Measurements from ENCODE around the gene SLC25A4.

The SLC25A4 gene

GRCh38 chr4:185120631-185120946 is 22.5 kb upstream of the SLC25A4 start:
- DNase-seq: no peak

- no peak for DNase-seq
Observed at GRCh38 chr4:185122681-185123345, 20.3 kb upstream of the SLC25A4 start.

GRCh38 chr4:185124006-185124405 is 19.1 kb upstream of the SLC25A4 start:
- no peak for DNase-seq

- no peak for DNase-seq
Observed at GRCh38 chr4:185127021-185127925, 15.8 kb upstream of the SLC25A4 start.

DNA sequence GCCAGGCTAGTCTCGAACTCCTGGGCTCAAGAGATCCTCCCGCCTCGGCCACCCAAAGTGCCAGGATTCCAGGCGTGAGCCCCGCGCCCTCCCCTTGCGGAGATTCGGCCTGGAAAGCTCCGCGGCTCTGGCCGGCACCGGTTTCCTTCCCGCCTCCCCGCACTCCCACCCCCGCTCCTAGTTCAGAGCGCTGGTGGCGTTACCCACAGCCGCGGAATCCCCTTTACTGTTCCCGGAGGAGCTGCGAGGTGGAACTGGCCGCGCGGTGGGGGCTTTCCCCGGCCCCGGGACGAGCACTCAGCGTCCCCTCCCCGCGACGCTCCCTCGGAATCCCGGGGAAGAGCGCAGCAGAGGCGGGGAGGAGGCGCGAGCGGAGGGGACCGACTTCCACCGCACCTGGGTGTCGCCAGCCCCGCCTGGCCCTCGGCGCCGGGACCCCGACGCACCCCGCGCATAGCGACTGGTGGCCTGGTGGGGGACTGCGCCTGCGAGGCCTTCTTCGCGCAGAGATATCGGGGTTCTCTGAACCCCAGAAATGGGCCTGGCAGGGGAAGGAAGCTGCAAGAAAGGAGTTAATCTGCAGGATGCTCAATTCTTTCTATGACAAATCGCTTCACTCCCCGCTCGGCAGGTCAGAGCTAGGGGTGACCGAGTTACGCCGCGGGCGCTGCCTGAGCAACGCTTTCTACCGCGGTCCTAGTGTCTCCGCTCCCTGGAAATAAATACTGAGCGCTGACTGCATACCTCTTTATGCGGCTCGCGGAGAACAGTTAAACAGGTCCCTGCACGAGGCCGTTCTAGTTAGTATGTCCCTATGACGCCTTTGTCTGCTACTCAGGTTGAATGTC is 14.6 kb upstream of the SLC25A4 start:
- DNase-seq: no peak

DNA sequence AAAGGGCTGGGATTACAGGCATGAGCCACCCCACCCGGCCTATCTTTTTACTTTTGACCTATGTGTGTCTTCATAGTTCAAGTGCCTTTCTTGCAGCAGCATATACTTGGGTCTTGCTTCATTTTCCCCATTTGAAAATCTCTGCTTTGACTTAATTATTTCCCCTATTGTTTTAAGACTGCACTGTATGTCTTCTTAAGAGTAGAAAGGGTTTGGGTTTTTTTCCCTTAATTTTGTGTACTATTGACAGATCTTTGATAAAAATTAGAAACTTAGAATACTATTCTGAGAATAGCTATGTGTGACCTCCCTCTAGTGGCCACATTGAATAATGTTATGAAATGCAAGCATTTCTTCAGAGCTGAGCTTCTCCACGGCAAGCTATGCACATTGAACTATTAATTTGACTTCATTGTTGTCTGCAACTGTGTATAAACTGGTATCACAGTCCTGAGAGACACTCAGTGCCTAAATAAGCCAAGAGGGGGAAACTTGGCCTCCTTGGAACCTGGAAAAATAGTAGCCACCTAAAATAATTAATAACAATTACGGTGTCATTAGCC is 8.7 kb upstream of the SLC25A4 start:
- DNase-seq: peak; percentile 52

DNA sequence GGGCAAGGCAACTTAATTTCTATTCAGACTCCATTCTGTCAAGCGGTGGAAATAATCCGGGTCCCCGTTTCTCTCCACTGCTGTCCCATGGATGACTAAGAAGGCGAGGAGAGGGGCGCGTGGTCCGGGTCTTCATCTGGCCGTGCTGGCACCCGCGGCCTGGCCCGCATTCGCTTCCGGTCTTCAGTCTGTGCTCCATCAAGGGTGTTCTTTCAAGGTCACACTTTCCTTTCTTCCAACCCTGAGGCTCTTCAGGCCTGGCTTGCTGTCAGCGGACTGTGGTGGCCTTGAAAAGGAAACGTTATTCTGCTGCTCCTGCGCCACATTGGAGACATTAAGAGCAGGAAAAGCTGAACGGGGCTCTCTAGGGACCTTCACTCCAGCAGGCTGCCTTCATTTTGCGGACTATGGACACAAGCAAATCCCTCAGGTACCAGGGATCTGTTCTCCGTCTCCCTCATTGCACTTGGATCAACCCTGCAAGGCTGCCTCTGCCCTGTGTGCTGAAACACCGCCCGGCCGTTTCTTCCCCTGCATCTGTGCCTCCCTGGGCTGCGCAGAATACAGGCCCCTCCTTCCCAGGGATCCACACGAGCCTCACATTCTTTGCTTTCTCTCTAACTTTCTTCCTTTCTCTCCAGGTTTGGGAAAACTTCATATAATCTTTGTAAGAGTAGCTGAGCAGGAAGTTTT is 5.7 kb upstream of the SLC25A4 start:
- DNase-seq: no peak

GRCh38 chr4:185138161-185138560 is 4.9 kb upstream of the SLC25A4 start:
- no peak for DNase-seq

GRCh38 chr4:185139736-185140135 is 3.3 kb upstream of the SLC25A4 start:
- no peak for DNase-seq

DNA sequence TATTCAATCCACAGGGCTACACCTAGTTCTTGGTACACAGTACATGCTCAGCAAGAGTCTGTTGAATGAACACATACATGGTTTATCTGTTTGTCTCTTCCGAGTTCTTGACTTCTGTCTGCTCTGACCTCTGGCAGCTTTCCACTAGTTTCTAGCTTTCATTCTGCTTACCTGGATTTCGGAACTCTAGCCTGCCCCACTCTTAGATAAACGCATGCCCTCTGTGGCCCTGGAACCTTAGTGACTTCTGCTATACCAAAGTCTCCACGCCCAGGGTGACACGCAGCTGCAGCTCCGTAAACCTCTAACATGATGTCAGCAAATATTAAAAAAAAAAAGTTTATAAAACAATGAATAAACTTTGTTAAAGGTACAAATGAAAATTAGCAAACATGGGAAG is 1.3 kb upstream of the SLC25A4 start:
- DNase-seq: no peak

GRCh38 chr4:185142564-185142911 is 528 bp upstream of the SLC25A4 start:
- no peak for DNase-seq

DNA sequence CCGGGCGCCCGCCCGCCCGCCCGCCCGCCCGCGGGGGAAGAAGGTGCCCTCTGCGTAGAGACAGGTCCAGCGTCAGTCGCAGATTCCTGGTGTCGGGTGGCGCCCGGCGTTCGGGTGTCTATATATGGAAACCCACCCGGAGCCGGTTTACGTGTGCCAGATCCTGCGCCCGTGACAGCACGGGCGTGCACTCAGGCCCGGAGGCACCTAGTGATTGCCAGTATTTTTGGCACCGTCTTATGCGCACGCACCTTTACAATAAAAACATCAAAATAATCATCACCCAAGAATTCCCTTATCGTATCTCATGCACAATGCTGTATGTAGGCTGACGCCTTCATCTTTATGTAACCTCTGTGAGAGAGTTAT is 519 bp downstream of the SLC25A4 start:
- no peak for DNase-seq

GRCh38 chr4:185144601-185145240 is 1.7 kb downstream of the SLC25A4 start:
- no peak for DNase-seq

DNA sequence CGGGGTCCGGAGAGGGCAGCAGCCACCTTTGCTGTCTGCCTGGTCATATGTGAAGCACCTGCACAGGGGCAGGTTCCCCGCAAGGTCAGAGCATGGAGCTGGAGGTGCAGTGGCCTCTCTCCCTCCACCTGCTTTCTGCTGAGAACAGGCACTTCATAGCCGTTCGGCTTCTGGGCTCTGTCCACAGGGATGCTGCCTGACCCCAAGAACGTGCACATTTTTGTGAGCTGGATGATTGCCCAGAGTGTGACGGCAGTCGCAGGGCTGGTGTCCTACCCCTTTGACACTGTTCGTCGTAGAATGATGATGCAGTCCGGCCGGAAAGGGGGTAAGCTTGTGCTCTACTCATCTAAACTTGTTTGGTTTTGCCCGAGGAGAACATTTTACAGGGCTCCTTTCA is 2.5 kb downstream of the SLC25A4 start:
- no peak for DNase-seq

DNA sequence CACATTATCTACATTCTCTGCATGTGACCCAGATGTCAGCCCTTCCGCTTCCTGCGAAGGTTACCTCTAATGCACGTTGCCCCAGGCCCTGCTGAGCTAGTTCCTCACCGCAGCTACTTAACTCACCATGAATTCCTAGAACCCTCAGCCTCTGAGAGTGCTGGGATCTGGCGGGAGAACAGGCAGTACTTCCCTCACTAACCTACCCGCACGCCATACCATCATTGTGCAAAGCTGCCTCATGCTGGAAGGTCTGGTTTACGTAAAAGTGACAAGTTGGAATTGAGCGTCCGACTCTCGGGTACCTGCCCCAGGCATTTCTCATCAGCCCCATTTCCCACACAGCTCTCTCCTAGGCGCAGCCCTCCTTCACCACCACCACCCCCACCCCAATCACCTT is 6.3 kb downstream of the SLC25A4 start:
- DNase-seq: no peak

GRCh38 chr4:185151296-185151695 is 8.2 kb downstream of the SLC25A4 start:
- DNase-seq: peak; percentile 75

DNA sequence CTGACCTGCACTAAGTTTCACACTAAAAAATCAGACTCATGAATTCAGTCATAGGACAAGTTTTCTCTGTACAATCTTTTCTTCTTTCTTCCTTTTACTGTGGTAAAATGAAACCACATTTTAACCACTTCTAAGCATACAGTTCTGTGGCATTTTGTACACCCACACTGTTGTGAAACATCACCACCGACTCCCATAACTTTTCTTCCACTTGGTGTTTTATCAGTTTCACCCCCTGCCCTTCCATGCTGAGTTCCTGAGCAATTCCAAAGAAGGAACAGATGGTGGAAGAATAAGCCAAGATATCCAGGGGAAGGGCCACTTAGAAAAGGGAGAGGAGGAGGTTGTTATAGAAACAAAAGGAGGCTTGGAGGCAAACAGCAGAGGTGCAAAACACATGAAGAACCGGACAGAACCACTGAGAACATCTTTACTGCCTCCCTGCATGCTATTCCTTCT is 22.6 kb downstream of the SLC25A4 start:
- peak; percentile 23 for DNase-seq

GRCh38 chr4:185167234-185167633 is 24.2 kb downstream of the SLC25A4 start:
- DNase-seq: no peak

DNA sequence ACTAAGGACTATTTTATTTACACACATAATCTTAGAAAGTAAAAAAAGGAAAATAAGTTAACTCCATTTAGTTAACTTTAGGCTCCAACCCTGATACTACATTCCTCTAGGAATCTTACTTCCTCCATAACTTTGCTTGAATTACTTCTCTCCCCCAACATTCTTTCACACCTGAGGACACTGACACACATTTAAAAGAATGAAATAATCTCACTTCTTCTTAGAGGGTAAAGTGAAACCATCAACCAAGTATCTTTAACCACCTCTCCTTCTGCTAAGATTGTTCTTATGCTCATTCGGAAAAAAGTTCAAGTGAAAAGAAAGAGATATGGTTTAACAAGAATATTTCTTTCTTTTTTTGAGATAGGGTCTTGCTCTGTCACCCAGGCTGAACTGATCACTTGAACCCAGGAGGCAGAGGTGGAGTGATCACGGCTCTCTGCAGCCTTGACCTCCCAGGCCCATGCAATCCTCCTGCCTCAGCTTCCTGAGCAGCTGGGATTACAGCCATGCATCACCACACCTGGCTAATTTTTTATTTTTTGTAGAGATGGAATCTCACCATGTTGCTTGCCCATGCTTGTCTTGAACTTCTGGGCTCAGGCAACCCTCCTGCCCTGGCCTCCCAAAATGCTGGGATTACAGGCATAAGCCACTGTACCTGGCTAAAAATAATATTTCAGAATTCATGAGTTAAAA is 28.5 kb downstream of the SLC25A4 start:
- DNase-seq: no peak

DNA sequence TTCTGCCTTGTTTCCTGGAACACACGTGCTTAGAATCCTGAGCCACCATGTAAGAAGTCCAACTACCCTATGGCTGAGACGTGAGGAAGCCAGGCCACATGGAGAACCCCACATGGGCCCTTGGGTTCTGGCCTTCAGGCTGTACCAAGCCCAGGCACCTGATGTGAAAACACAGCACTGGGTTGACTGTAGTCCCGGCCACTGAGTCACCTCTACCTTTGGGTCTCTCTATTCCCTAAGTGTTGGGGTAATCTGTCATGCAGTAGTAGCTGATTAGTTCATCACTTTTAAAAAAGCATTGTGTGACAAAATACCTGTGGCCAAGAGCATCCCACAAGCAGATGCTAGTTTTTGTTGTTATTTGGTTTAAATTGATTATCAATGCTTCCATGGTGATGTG is 36.4 kb downstream of the SLC25A4 start:
- DNase-seq: no peak

DNA sequence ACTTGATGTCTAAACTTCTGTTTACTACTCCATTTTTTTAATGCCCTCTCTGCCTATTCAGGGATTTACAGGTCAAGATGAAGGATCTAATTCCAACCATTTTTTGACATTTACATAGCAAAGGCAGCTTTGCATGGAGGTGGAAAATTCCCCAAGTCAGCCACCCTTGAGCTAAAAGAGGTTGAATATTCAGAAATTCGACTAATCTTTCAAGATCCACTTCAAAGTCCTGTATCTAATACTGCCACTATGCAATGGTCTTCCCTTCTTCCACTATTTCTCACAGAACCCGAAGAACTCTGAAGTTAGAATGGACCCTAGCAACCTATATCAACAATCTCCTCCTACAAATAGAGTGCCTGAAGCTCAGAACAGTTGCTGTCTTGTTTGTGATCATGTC is 39.2 kb downstream of the SLC25A4 start:
- no peak for DNase-seq
